HL-60/S4 treated with phorbol 12-myristate 13-acetate at 8.2 ng/mL for 4 days and 3 days (cell line): ENCODE data around the gene KLHL20.
"Not testable (repeated sequence)": the region's sequence is repeated elsewhere in the genome, so short reads cannot be mapped to it uniquely, and the experiment has no call there.

Experiments used
- in situ Hi-C: fragments of 300-500 bp; cut with MboI; formaldehyde crosslinking; loops from 2 replicates; pipeline ENCODE4 v1.15.0; 2022; ENCODE audit warnings: low sequenced_read_pairs

Gene KLHL20

GRCh38 chr1:173714759-173715537 is at the start of gene KLHL20:
TSS of gene KLHL20 (plus strand) at chr1:173714981. CDS start at chr1:173716044, 1,063 bp downstream.
- in situ Hi-C loops: no loop called here

DNA sequence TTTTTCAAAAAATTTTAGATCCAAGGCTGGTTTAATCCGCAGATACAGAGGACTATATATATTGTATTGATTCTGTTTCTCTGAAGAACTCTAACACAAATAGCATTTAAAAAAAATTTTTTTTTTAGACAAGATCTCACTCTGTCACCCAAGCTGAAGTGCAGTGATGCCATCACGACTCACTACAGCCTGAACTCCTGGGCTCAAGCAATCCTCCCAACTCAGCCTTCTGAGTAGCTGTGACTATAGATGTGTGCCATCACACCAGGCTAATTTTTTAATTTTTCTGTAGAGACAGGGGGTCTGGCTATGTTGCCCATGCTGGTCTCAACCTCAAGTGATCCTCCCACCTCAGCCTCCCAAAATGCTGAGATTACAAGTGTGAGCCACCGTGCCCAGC is 48.1 kb upstream of the KLHL20 start:
- in situ Hi-C loops: no loop called here

GRCh38 chr1:173669491-173669941 is 45.3 kb upstream of the KLHL20 start, which contains the start of gene ANKRD45:
TSS of gene ANKRD45 (minus strand) at chr1:173669851. CDS start at chr1:173659418, 10,433 bp downstream.
- in situ Hi-C loops: no loop called here

- in situ Hi-C loops: not testable (repeated sequence)
Observed at GRCh38 chr1:173674496-173674895, 40.3 kb upstream of the KLHL20 start.

DNA sequence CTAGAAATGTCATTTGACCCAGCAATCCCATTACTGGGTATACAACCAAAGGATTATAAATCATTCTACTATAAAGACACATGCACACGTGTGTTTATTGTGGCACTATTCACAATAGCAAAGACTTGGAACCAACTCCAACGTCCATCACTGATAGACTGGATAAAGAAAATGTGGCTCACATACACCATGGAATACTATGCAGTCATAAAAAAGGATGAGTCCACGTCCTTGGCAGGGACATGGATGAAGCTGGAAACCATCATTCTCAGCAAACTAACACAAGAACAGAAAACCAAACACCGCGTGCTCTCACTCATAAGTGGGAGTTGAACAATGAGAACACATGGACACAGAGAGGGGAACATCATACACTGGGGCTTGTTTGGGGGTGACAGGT is 34.6 kb upstream of the KLHL20 start:
- in situ Hi-C loops: not testable (repeated sequence)

DNA sequence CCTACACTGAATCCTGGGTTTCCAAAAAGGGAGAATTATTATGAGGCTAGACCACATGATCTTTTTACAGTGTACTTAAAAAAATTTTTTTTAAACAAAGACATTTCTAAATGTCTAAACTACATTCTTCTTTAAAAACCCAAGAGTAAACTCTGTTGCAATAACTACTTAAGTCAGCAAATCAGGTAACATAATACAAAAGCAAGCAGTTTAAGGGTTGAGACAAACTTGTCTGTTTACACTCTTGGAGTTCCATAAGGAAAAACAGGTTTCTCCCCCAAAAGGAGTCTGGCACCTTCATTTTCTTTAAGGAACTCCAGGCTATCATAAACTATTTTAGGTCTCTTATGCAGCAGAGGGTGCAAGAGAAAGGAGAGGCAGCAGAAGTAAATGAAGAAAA is 32.6 kb upstream of the KLHL20 start:
- in situ Hi-C loops: no loop called here

GRCh38 chr1:173683838-173684237 is 30.9 kb upstream of the KLHL20 start:
- in situ Hi-C loops: not testable (repeated sequence)

- in situ Hi-C loops: not testable (repeated sequence)
Observed at GRCh38 chr1:173685121-173685520, 29.7 kb upstream of the KLHL20 start.

DNA sequence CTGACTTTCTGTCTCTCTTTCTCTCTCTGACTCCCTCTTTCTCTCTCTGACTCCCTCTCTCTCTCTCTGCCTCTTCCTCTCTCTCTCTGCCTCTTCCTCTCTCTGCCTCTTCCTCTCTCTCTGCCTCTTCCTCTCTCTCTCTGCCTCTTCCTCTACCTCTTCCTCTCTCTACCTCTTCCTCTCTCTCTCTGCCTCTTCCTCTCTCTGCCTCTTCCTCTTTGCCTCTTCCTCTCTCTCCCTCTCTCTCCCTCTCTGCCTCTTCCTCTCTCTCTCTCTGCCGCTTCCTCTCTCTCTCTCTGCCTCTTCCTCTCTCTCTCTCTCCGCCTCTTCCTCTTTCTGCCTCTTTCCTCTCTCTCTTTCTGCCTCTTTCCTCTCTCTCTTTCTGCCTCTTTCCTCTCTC is 26.5 kb upstream of the KLHL20 start:
- in situ Hi-C loops: no loop called here

DNA sequence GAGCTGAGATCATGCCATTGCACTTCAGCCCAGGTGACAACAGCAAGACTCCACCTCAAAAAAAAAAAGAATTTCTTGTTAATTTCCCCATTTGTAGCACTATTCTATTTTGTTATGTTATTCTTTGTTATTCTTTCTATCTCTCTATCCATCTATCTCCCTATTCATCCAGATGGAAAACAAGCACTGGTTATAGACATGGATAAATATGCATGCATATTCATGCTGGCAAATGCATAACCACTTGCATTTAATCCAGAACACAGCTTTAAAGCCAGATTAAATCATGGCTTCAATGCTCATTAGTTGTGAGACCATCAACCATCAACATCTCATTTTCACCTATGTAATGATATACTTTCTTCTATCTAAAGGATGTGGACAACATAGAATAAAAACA is 21.5 kb upstream of the KLHL20 start:
- in situ Hi-C loops: no loop called here

- in situ Hi-C loops: not testable (repeated sequence)
Observed at GRCh38 chr1:173701299-173701698, 13.5 kb upstream of the KLHL20 start.

DNA sequence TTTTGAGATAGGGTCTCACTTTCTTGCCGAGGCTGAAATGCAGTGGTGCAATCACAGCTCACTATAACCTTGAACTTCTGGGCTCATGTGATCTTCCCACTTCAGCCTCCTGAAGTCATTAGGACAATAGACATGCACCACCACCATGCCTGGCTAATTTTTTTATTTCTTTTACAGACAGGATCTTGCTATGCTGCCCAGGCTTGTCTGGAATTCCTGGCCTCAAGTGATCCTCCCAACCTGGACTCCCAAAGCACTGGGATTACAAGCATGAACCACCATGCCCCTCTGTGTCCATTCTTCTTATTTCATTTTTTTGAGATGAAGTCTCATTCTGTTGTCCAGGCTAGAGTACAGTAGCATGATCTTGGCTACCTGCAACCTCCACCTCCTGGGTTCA is 12.0 kb upstream of the KLHL20 start:
- in situ Hi-C loops: no loop called here

- in situ Hi-C loops: no loop called here
Observed at GRCh38 chr1:173705117-173705516, 9.7 kb upstream of the KLHL20 start.

GRCh38 chr1:173708787-173709186 is 6.0 kb upstream of the KLHL20 start:
- in situ Hi-C loops: no loop called here

DNA sequence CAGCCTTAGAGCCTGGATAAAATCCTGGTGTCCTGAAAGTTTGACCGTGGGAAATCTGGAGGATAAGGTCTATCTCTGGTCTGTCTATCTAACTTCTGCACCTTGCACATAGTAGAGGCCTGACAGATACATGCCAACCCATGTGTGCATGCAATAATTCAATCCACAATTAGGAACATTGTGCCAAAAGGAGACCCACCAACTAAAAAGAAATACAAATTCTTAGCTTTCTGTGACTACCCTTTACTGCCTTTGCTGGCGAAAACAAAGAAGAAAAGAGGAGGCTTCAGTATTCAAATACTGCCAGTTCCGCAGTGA is 381 bp upstream of the KLHL20 start:
- in situ Hi-C loops: no loop called here

DNA sequence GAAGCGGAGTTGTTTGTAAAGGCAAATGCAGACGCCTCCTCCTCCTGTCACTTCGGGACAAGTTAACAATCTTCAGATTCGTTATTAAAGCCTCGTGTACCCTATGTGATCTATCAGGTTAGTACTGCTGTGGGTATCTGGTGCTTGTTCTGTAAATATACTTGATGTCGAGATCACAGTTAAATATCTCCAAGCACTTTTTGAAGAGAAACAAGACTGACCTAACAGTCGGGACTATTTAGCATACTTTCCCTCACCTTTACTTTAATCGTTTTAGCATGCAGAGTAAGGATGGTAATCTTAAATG is 710 bp downstream of the KLHL20 start:
- in situ Hi-C loops: no loop called here

DNA sequence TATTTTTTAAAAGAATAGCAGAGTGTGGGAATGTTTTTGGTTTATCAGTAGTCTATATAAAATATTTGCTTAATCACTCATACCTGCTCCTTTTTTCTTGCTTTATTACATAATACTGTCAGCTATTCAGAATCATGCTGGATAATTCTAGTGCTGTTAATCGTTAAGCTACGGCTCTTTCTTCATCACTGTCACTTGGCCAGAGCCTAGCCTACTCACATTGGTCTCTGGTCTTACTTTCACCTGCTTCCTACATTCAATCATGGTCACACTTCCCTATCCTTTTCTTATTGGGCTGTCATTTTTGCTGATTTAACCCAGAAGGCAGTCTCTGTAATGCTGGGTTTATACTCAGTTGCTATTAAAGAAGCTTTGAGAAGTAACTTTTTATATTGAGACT is 2.5 kb downstream of the KLHL20 start:
- in situ Hi-C loops: no loop called here

DNA sequence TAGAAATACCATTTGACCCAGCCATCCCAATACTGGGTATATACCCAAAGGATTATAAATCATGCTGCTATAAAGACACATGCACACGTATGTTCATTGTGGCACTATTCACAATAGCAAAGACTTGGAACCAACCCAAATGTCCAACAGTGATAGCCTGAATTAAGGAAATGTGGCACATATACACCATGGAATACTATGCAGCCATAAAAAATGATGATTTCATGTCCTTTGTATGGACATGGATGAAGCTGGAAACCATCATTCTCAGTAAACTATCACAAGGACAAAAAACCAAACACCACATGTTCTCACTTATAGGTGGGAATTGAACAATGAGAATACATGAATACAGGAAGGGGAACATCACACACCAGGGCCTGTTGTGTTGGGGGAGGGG is 16.6 kb downstream of the KLHL20 start:
- in situ Hi-C loops: not testable (repeated sequence)

DNA sequence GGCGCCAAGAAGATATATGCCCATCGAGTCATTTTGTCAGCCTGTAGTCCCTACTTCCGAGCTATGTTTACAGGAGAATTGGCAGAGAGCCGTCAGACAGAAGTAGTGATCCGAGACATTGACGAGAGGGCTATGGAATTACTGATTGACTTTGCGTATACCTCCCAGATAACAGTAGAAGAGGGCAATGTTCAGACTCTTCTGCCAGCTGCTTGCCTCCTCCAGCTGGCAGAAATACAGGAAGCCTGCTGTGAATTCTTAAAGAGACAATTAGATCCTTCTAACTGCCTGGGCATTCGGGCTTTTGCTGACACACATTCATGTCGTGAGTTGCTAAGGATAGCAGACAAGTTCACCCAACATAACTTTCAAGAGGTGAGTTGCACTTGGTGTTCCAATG is 19.1 kb downstream of the KLHL20 start:
- in situ Hi-C loops: no loop called here

- in situ Hi-C loops: not testable (repeated sequence)
Observed at GRCh38 chr1:173736104-173736503, 21.3 kb downstream of the KLHL20 start.

GRCh38 chr1:173742203-173742886 is 27.6 kb downstream of the KLHL20 start:
- in situ Hi-C loops: no loop called here

- in situ Hi-C loops: no loop called here
Observed at GRCh38 chr1:173744651-173745050, 29.9 kb downstream of the KLHL20 start.

GRCh38 chr1:173749137-173749536 is 34.4 kb downstream of the KLHL20 start:
- in situ Hi-C loops: no loop called here
